ENCODE data around the gene TM9SF2. TPM values are rescaled to one million over a fixed set of nuclear protein-coding genes. Genes with fewer than 3 reads are reported as not detected.

Gene TM9SF2
- total and polyA plus RNA-seq, 9 of the 15 experiments (the other 6 are each of a cell fraction or from before 2014, with no cell fraction given) = 23.3 to 83.2 (median 55.1) TPM

GRCh38 chr13:99526549-99526948 is 25.3 kb downstream of the TM9SF2 start (continued):
- TF ChIP-seq PRDM10 (IDR thresholded peaks at IDR 0.05; ENCODE audit: partially characterized antibody) (peak; percentile 78), TRIM28 (IDR thresholded peaks at IDR 0.05) (no peak), KDM1A (IDR thresholded peaks at IDR 0.05) (peak; percentile 23 to 29; a peak in 1 of 4 replicates), NR2C1 (IDR thresholded peaks at IDR 0.05) (no peak), NR2C1 (tag; IDR thresholded peaks at IDR 0.05) (0 out of 2 replicates have a peak, but pooled peaks have one; percentile 25), FOXK1 (CRISPR knock-in tag; IDR thresholded peaks at IDR 0.05; ENCODE audit: borderline replicate concordance) (no peak), ARID1B (IDR thresholded peaks at IDR 0.05) (peak; percentile 37; the same call in 1 of the 2 replicates), KLF6 (CRISPR knock-in tag; IDR thresholded peaks at IDR 0.05; ENCODE audit: borderline replicate concordance) (no peak), CTCFL (IDR thresholded peaks at IDR 0.05; ENCODE audit: borderline replicate concordance, insufficient read depth, low read depth, low read length, poor library complexity, severe bottlenecking) (peak; percentile 6), MAFK (IDR thresholded peaks at IDR 0.05; ENCODE audit: low read length) (no peak), TEAD4 (IDR thresholded peaks at IDR 0.05; ENCODE audit: low read length) (0 out of 2 replicates have a peak, but pooled peaks have one; percentile 25), TEAD4 (CRISPR knock-in tag; IDR thresholded peaks at IDR 0.05; ENCODE audit: borderline replicate concordance) (no peak), ZBTB12 (CRISPR knock-in tag; IDR thresholded peaks at IDR 0.05) (no peak), UBTF (IDR thresholded peaks at IDR 0.05; ENCODE audit: borderline replicate concordance in 1 of 2, low read depth in 2 of 2, low read length in 2 of 2) (no peak), GATA2 (CRISPR knock-in tag; IDR thresholded peaks at IDR 0.05) (peak; percentile 13; the same call in 1 of the 2 replicates), POU5F1 (IDR thresholded peaks at IDR 0.05; ENCODE audit: borderline replicate concordance, low read depth, low read length, partially characterized antibody) (no peak)
